Gastroesophageal sphincter (tissue), 3 donors: Measurements from ENCODE around the gene SNX13.

ENCODE experiments used
- CTCF ChIP-seq, 4 experiments: fragments of 200-600 bp in 2 of 4; fragments of 450-650 bp in 2 of 4; sonication (generic) in 1 of 4; IDR thresholded peaks; one replicate each; pipeline ENCODE4 v1.5.1; 2017 to 2019; ENCODE audit warnings: antibody characterized with exemption in 4 of 4, mild to moderate bottlenecking in 2 of 4, moderate library complexity in 2 of 4
- POLR2AphosphoS5 ChIP-seq: sonication (generic); formaldehyde crosslinking; IDR thresholded peaks from one replicate; pipeline ENCODE4 v1.6.1; 2017; ENCODE audit warnings: antibody characterized with exemption

GRCh38 chr7:17830206-17830605 lies 110.1 kb downstream of the SNX13 start:
- no peak for TF ChIP-seq CTCF (IDR thresholded peaks at IDR 0.05)
- peak; percentile 8 for TF ChIP-seq POLR2AphosphoS5
